Tongue (tissue), 2 donors: ENCODE data around the gene CGB1. TPM values are rescaled to one million over a fixed set of nuclear protein-coding genes. Genes with fewer than 3 reads are reported as not detected.
"Not testable (repeated sequence)": the region's sequence is repeated elsewhere in the genome, so short reads cannot be mapped to it uniquely, and the experiment has no call there.

Source experiments
- DNase-seq: peaks from one replicate; pipeline ENCODE4 v3.0.0-alpha.2; 2015
- total RNA-seq: library from RNA; depleted of rRNA; stranded (reverse); fragments of >200 nt; gene quantifications from one replicate; pipeline ENCODE4 v1.2.3, GENCODE V29; 2014

CGB1 gene
- not detected for total RNA-seq

DNA sequence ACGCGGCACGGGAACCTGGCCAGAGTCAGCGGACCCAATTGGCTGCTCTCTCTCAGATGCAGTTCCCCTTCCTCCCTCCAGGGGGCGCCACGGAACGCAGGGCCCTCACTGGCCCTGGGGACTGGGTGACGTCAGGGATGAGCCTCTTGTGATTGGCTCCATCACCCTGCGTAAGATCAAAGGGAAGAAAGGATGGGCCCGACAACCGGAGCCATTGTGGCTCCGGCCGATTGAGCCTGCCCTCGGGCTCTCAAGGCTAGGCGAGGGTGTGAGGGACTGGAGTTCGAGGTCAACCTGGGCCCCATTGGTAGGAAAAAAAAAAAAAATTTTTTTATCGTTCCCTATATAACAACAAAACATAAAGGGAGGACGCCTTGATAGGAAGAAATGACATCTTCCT lies at the start of gene CGB1:
TSS of gene CGB1 (minus strand) at position 81 of the 400 bp plus-strand sequence. CDS start 184 bp downstream, outside the sequence.
- not testable (repeated sequence) for DNase-seq

DNA sequence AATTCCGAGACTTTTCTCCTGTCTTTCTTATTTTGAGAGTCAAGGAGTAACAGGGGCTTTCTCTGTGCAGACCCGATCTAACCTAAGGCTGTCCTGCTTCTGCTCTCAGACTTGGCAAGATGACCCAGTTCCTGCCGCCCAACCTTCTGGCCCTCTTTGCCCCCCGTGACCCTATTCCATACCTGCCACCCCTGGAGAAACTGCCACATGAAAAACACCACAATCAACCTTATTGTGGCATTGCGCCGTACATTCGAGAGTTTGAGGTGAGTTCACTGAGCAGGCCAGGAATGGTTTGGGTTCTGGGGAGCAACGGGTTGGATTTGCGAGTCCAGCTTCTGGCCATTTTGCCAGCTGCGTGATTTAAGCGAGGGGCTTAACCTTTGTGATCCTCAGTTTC lies 49.6 kb upstream of the CGB1 start:
- no peak for DNase-seq

DNA sequence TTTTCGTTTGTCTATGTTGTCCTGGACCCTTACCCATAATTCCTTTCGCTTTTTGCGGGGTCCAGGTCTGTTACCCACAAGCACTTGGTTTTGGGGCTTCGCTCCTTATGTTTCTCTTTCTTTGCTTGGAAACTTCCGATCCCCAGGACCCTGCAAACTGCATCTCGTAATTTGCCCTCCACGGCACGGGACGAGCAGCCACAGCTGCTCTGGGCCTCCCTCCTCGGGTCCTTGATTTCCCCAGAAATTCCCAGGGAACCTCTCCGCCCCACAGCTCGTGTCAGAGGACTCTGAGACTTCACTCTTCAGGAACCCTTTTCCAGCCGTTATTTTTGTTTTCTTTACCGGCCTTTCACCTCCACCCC lies 49.2 kb upstream of the CGB1 start:
- no peak for DNase-seq

DNA sequence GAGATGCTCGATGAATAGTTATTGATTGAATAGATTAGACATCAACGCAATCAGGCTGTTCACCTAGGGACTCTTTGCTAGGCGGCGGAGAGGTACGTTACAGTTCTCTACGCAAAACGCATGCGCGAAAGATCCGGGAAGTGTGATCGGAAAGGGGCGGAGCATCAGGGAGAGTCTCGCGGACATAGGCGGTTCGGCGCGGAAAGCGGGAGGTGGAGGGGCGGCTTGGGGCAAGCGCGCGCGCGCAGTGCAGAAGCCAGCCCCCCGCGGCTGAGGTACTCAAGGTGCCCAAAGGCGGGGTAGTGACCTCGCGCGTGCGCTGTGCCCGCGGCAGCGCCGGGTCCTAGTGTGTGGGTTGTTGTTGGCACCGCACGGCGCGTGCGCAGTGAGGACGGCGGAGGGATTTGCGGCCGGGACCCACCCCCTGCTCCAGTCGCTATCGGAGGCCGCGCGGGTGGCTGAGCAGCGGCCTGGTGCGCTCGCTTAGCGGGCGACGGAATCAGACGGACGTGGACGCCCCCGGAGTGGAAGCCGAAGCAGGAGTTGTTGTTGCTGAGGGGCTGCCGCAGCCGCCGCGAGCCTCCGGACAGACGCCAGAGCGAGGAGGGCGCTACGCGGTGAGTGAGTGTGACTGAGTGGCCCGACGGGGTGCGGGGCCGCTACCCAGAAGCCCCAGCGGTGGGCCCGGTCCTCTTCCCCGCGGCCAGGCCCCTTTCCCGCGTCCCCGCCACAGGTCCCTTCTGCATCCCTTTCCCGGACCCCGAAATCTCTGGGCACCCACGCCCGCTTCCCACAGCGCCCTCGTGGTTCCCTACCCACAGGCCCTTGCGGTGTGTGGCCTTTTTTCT lies 48.5 kb upstream of the CGB1 start, which contains the start of gene SNRNP70:
TSS of gene SNRNP70 (plus strand) at position 432 of the 848 bp plus-strand sequence. CDS start 964 bp downstream, outside the sequence.
- peak; percentile 100 for DNase-seq

DNA sequence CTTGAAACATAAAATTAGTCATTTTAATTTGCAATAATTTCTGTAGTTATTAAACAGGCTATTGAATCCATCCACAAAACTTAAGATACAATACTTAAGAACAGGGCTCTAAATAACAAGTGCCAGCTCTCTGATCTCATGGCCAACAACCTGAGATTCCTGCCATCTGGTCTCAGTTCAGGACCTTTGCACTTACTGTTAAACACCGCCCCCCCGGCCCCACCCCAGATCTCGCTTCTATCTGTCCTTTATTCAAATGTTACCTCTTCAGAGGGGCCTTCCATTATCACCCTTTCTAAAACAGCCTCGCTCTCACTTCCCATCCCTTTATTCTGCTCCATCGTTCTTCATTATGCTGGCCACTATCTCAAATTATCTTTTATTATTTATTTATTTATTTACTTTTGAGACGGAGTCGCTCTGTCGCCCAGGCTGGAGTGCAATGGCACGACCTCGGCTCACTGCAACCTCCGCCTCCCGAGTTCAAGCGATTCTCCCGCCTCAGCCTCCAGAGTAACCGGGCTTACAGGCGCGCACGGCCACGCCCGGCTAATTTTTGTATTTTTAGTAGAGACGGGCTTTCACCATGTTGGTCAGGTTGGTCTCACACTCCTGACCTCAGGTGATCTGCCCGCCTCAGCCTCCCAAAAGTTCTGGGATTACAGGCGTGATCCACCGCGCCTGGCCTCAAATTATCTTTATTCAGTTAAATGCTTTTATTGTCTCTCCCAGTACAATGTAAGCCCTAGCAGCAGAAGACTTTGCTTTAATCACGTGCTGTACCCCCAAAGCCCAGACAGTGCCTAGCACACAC lies 47.7 kb upstream of the CGB1 start:
- no peak for DNase-seq

DNA sequence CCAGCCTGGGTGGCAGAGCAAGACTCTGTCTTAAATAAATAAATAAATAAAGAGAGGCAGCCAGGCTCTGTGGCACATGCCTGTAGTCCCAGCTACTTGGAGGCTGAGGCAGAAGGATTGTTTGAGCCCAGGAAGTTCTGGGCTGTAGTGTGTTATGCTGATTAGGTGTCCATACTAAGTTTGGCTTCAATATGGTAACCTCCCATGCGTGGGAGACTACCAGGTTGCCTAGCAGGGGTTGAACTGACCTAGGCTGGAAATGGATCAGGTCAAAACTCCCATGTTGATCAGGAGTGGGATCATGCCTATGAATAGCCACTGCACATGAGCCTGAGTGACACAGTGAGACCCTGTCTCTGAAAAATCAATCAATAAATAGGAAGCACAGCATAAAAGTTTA lies 44.6 kb upstream of the CGB1 start:
- DNase-seq: no peak

DNA sequence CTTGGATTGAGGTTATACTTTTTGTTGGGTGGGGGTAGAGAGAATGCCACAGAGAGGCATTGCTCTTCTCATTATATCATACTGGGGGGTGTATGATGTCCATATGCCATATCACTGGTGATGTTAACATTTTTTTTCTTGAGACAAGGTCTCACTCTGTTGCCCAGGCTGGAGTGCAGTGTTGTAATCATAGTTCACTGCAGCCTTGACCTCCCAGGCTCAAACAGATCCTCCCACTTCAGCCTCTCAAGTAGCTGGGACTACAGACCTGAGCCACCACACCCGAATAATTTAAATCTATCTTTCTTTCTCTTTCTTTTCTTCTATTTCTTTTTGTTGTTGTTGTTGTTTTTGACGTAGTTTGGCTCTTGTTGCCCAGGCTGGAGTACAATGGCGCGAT lies 43.7 kb upstream of the CGB1 start:
- DNase-seq: no peak

DNA sequence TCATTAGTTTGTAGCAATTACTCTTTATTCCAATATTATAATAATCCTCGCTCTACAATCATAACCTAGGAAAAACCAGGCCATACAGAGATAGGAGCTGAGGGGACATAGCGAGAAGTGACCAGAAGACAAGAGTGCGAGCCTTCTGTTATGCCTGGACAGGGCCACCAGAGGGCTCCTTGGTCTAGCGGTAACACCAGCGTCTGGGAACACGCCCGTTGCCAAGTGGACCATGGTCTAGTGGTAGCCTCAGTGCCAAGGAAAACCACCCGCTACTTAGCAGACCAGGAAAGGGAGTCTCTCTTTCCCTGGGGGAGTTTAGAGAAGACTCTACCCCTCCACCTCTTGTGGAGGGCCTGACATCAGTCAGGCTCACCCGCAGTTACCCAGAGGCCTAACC lies 38.2 kb upstream of the CGB1 start:
- peak; percentile 55 for DNase-seq

DNA sequence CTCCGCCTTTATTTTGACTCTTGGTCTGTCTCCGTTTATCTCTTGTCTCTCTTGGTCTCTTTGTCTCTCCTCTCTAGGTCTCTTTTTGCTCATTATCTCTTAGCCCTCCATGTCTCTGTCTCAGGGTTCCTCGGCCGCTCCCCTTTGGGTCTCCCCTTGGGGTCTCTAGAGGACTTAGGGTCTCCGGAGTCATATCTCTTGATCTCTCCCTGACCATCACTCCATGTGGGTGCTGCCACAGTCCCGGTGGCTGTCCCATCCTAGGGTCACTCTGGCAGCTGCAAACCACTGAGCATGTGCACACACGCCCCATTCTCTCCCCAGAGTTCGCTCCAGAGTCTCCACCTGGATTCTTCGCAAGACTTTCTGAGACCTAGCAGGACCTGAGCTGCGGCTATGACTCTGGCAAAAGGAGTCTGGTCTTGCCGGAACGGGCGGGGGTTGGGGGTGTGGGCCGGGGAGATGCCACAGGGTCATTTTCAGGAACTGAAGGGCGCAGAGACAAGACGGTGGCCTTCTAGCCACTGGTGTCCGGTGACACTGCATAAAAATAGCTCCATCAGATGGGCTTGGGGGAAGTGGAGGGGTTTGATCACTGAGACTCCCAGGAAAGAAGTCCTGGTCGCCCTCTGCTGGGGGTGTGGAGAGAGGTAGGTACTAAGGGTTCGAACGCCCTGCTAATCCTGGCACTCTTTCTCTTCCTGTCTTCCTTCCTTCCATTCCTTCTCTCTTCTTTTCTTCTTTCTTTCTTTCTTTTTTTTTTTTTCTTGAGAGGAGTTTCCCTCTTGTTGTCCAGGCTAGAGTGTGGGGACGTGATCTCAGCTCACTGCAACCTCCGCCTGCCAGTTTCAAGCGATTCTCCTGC lies 37.1 kb upstream of the CGB1 start:
- peak; percentile 73 for DNase-seq

DNA sequence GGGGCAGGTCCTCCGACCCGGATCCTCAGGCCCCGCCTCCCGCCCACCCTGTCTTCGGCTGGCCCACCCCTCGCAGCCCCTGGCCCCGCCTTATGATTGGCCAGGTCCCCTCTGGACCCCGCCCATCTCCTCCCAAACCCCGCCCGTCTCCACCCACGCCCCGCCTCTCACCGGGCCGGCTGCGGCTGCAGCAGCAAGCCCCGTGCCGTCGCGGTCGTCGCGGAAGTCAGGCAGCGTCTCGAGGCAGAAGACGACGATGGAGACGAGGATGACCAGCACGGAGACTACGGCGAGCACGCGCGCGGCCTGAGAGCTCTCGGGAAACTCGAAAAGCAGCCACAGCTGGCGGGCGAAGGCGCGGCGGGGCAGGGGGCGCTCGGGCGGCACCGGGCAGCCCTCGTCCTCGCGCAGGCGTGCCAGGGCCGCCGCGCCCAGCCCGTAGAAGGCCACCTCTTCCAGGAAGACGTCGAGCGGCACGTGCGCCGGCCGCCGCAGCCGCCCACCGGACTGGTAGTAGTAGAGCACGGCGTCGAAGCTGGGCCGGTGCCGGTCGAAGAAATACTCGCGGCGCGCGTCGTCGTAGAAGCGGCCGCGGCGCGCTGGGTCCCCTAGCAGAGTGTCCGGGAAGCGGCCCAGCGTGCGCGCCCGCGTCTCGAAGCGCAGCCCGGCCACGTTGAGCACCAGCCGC lies 35.3 kb upstream of the CGB1 start:
- DNase-seq: peak; percentile 34

DNA sequence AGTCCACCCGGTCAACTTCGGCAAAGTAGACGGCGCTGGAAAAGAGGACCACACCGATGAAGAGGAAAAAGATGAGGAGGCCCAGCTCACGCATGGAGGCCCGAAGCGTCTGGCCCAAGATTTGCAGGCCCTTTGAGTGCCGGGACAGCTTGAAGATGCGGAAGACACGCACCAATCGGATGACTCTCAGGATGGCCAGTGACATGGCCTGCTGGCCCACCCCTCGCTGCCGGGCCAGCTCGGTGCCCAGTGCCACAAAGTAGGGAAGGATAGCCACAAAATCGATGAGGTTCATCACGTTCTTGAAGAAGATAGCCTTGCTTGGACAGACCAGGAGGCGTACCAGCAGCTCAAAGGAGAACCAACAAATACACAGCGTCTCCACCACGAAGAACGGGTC lies 33.7 kb upstream of the CGB1 start:
- DNase-seq: no peak

DNA sequence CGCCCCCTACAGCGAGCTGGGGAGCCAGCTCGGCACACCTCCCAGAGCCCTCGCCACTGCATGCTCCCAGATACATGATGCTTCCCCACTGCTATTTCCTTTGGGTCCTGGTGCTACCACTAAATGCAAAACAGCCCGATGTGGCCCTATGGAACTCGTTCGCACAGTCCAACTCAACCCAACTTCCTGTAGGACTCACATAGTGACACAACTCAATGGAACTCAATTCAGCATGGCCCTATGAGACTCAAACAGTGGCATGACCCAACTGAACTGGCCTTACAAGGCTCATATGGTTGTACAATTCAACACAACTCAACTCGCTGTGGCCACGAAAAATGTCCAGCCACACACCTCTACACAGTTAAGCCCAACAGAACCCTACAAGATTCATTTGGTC lies 32.3 kb upstream of the CGB1 start:
- DNase-seq: no peak

DNA sequence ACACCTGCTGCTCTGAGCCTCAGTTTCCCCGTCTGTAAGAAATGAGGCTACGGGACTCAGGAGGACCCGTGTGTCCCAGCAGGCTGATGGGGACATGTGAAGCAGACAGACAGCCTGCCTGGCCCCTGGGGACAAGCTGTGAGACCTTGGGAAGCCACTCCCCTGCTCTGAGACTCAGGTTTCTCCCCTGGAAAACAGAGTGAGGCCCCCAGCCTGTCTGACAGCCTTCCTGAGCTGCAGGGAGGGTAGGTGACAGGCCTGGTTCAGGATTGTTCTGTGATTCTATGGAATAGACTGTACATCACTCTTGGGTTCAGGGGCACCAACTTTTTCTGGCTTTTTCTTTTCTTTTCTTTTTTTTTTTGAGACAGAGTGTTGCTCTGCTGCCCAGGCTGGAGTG lies 30.9 kb upstream of the CGB1 start:
- DNase-seq: no peak

DNA sequence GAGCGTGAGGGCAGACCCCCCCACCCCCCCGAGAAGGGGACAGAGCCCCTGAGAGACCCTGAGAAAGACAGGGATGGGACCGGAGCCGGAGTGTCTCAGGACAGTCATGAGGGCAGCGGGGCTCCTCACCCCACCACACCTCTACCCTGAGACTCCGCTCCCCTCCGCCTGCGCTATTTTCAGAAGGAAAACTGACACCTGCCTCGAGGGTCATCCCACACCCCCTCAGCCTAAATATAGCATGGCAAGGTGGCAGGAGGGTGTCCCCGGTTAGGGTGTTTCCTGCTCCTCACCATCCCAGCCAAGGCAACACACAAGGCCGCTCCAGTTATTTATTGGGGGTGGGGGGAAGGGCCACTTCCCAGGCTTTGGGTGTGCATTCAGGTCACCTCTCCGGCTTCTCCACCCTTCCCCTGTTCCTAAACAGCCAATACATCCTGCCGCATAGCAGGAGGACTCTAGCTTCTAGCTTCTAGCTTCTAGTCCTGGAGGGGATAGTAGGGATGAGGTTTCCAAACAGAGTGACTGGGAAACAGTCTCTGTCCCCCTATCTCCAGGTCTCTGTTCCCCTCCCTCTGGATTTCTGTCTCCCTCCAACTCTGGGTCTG lies 29.3 kb upstream of the CGB1 start:
- DNase-seq: peak; percentile 29

DNA sequence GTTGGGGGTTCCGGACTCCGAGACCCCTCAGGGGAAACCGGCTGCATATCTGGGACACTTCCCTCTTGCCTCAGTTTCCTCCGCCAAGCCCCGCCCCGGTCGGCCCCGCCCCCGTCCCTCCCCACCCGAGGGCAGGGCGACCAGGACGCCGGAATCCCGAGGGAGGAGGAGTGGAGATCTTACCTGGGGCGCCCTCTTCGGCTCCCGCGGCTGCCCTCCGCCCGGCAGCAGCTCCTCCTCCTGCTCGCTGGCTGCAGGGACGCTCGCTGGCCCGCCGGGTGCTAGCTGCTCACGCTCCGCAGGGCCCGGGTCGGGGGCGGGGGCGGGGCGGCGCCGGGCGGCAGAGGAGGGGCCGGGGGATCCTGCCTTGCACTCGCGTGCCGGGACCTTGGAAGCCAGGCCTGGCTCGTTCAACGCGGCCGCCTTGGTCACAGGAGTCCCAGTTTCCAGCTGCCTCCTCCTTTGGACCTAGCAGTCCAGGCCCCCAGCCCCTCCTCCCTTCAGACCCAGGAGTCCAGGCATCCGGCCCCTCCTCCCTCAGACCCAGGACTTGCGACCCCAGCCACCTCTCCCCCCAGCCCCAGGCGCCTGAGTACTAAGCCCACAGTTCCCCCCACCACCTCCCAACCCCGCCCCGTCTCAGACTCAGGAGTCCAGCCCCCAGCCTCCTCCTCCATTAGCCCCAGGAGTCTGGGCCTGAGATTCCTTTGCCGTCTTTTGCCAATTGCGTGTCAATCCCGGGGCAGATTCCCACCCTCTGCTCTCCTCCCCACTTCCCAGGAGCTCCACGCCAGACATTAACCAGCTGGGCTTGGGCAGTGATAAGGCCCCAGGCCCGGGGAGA lies 28.3 kb upstream of the CGB1 start, which contains the start of gene NTF4:
TSS of gene NTF4 (minus strand) at position 51 of the 844 bp plus-strand sequence. CDS start 2,821 bp downstream, outside the sequence.
- DNase-seq: peak; percentile 49

DNA sequence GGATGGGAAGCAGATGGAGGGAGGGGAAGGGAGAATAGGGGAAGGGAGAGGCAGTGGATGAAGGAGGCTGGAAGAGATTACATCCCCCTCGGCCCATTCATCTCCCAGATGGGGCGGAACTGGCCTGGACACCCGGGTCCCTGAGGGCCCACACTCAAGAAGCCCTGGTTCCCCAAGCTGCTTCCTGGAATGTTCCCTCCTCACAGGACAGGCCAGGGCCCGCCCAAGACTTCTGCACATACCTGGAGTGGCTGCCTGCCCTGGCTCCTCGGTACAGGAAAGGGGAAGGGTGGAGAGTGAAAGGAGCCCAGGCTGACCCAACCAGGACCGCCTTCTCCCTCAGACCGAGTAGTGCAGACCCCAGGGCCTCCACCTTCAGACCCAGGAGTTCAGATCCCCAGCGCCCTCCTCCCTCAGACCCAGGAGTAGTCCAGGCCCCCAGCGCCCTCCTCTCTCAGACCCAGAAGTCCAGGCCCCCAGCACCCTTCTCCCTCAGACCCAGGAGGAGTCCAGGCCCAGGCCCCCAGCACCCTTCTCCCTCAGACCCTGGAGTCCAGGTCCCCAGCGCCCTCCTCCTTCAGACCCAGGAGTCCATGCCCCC lies 27.4 kb upstream of the CGB1 start:
- peak; percentile 44 for DNase-seq

DNA sequence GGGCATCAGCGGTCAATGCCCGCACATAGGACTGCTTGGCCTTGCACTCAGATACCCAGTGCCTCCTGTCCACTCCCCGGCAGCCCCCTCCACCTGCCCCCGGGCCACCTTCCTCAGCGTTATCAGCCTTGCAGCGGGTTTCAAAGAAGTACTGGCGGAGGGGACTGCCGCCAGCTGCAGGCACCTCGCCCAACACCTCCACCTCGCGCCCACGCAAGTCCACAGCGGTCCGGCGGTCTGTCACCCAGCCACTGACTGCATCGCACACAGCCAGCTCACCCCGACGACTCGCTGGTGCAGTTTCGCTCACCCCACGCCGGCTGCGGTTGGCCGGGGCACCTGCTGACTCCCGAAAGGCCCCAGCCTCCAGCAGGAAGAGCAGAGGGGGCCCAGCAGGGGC lies 24.8 kb upstream of the CGB1 start:
- no peak for DNase-seq

DNA sequence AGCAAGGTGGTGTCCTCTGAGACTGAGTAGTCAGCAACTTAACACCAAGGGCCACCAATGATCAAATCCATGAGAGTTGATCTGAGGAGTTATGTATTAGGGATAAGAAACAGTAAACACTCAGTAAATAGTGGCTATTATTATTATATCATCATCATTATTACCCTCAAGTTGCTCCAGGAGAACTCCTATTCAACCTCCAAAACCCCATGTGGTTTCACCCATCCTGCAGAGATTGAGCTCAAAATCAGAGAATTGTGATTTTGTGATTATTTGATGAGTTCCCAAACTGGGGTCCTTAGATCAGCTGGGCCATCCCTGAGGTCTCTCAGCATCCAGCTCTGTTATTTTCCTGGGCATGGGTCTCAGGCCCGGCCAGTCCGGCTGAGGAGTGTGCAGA lies 24.3 kb upstream of the CGB1 start:
- no peak for DNase-seq

DNA sequence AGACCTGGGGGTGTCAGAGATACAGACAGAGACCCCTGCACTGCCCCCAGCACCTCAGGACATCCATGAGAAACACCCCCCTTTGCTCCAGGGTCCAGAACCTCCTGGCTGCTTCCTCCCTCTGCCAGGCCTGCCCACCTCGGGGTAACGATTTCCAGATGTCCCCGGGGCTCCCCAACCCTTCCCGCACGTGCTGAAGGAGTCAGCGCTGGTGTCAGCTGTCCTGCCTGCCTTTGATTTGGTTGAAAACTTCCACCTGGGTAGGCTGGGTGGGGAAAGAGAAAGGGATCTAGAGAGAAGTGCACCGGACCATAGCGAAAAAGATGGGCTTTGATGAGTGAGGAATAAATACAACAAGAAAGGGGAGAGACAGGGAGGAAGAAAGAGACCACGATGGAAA lies 22.4 kb upstream of the CGB1 start:
- DNase-seq: no peak

DNA sequence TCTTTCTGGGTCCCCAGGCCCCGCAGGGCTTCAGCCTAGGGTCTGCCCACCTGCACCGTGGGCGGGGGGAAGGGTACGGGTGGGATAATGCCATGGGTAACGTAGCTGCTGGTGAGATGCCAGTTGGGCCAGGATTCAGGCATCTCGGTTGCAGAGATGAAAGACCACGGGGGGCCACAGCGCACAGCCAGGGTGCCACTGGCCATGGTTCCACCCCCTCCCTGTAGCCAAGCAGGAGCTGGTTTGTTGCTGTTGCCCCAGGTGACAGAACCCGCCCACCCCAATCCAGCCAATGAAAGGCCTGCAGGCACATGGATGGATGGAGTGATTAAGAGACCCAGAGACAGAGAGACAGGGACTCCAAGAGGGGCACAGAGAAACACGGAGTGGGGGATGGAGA lies 21.9 kb upstream of the CGB1 start:
- no peak for DNase-seq
